Measurements from ENCODE around the gene TVP23C.

TVP23C gene

DNA sequence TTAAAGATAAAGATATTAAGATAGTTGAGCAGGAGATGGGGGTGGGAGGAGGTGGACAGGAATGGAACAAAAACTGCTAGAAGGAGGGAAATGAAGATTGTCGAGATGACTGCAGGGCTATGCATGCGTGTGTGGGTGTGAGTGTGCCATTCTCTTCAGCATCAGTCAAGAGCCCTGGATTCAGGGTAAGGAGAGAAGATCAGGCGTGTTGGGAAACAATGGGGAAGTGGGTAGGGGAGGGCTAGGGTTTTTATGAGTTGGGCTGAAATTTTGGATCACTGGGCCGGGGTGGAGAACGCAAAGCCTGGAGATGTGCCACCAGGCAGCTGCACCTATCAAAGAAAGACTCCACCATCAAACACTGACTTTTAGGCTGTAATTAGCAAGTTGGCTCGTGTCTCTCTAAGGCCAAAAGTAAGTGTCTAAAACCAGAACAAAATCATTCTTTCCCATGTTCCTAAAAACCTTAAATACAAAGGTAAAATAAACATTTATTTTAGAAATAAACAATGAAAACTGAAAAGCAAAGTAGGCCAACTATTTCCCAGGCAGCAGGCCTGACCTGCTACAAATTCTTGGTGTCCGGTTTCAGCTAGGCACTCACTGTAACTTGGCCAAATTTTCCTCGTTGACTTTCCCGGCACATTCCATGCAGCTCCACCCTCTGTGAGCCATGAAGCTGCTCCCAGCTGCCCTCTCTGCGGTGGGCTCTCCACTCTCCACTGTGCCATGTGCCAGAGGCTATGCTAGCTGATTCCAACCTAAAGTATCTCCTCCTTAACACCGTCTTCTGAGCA is 100.1 kb downstream of the TVP23C start:
- no peak for DNase-seq

DNA sequence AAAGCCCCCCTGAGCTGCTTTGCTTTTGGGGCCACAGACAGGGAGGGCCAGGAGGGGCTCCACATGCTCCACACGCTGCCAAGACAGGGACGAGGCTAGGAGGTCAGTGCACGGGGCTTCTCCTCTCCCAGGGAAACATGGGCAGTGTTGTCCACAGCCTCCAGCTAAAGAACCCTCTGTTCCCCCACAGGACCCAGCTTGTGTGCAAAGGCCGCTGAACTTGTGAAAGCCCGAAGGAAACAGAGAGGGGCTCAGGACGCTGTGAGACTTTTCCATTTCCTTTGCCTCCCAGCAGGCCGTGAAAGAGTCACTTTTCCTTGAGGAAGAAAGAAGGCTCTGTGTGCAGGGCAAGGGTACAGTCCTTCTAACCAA is 105.6 kb downstream of the TVP23C start:
- no peak for DNase-seq

DNA sequence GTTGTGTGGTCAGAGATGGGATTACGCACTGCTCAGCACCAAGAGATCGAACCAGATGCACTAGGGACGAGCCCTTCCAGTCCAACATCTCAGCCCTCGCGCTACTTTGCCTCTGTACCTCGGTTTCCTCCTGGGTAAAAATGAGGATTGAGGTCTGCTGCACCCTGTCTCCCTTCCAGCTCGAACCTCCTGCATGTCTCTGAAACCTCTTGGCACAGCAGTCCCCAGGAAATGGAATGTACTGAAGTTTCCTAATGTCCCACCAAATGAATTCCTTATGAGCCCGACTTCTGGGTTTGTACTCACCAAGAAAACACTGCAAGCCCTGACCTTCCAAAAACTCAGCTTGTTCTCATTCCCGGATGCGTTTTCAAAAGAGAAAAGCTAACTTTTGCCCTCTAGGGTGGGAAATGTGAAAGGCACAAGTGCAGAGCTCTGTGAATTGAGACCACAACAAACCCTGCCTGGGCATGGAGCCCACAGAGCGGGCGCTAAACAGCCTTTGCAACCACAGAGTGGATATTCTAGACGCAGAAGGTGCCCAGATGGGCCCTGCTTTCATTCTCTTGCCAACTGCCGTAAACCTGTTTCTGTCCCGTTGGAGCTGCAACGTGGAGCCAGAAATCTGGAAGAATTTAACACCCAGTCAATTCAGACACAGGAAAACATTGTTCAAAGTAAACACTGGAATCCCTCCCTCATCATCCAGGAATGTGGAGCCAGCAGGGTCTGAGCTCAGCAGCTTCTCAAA is 106.1 kb downstream of the TVP23C start:
- DNase-seq, result no peak

DNA sequence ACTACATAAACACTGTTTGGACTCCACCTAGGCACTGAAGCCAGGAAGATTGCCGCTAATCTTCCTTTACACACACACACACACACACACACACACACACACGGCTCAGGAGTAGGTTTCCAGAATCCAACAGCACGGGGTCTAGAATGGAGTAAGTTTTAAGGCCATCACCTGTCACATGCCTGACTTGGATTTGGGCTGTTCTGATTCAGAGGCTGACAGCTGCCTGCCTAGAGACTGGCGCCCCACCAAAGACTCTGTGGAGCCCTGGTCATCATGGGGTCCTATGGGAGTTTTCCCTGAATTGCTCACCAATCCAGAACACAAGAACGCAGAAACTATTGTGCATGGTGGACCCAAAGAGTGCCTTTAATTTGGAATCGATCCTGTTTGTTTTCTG is 106.8 kb downstream of the TVP23C start:
- DNase-seq, result no peak

DNA sequence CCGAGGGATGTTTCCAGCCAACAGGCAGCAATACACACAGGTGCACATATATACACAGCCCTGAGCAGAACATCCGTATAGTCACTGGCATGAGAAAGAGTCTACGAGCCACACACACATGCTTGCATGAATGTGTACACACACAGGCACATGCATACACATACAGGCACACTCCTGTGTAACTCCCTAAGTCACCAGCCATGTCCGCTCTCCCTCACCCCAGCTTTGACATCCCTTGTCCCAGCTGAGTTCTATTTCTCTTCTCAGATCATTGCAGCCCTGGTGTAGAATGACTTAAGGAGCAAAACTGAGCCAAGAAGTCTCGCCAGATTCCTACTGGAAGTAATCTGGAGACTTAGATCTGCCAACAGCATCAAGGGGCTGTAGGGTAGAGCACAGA is 108.9 kb downstream of the TVP23C start:
- DNase-seq, result no peak

DNA sequence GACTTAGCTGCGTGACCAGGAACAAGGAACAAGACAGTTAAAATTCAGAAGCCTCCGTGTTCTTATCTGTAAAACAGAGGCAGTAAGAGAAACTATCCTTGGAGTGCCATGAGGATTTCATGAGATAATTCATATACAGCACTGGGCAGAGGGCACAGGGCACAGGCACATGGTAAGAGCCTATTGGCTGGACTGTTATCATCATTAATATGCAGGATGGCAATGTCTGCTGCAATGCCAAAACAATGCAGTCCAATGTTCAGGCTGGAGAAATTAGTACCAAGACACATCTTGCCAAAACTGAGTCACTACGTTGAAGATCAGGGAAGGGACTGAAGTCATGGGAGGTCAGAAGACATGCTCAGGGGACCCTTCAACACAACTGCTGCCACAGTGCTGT is 109.5 kb downstream of the TVP23C start:
- DNase-seq, result no peak

DNA sequence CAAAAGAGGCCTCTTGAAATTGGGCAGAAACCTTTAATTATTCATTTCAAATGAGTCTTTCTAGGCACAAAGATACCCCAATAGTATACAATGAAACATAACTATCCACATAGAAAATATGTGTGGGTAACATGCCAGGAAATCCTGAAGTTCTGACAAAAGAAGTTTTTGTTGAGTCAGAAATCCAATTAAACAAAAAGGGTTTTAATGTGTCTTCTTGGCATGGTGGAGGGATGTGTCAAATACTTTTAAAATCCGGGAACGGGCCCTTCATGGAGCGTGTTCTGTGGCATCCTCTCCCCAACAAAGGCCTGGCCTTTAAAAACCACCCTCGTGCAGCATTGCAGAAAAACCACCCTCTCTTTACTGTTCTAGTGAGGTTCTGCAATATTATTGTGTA is 110.0 kb downstream of the TVP23C start:
- no peak for DNase-seq

DNA sequence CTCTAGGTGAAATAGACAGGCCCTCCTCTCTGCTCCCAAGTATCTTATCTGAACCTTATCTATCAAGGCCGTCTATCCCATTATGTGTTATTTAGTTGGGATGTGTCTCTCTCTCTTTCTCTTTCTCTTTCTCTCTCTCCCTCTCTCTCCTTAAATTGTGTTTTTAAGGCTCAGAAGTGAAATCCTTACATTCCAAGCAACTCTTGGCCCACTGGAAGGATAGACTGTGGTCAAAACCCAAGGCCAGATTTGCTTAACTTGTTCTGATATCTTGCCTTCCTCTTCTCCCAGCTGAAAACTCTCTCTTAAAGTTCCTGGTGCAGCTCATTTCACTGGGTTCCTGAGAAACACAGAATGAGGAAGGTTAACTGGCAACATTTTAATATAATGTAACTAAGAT is 110.5 kb downstream of the TVP23C start:
- DNase-seq, result no peak
